ENCODE results near the gene DEPDC7.

- TF ChIP-seq ELK1 (IDR thresholded peaks at IDR 0.05; ENCODE audit: borderline replicate concordance, low read depth, low read length) (no peak), CTCF (conservative IDR thresholded peaks at IDR 0.05; ENCODE audit: low read depth, low read length) (no peak), POLR2A (IDR thresholded peaks at IDR 0.05; ENCODE audit: low read depth, low read length) (no peak), BHLHE40 (IDR thresholded peaks at IDR 0.05; ENCODE audit: low read depth, low read length) (no peak), SMC3 (IDR thresholded peaks at IDR 0.05; ENCODE audit: low read depth, low read length) (no peak), RFX5 (IDR thresholded peaks at IDR 0.05; ENCODE audit: low read depth, low read length) (no peak), MAZ (IDR thresholded peaks at IDR 0.05; ENCODE audit: borderline replicate concordance, low read depth, low read length) (no peak)
Observed at GRCh38 chr11:33068611-33069340, 53.1 kb downstream of the DEPDC7 start.

All from IMR-90 (cell line).